GM18499 (cell line): Measurements from ENCODE around the gene LGALS14.
"Not testable (repeated sequence)": the region's sequence is repeated elsewhere in the genome, so short reads cannot be mapped to it uniquely, and the experiment has no call there.

ENCODE experiments used
- ATAC-seq: cut with Tn5 transposase; IDR thresholded peaks from one replicate; pipeline ENCODE4 v1.9.1; 2021; ENCODE audit warnings: moderate number of reproducible peaks; ENCODE audit not compliant: insufficient read depth, unreplicated experiment

The LGALS14 gene

GRCh38 chr19:39704181-39705044 is at the start of gene LGALS14:
Gene LGALS14, plus strand, starts transcription at chr19:39704481. Its CDS starts 48 bp downstream, at chr19:39704529.
- no peak for ATAC-seq

- no peak for ATAC-seq
These were observed 48.7 kb upstream of the LGALS14 start, which contains the start of gene LGALS16 for GRCh38 chr19:39655613-39656012. Gene LGALS16, plus strand, starts transcription at chr19:39655913. Its CDS starts 49 bp downstream, at chr19:39655962.

GRCh38 chr19:39659791-39660190 is 44.5 kb upstream of the LGALS14 start:
- no peak for ATAC-seq

GRCh38 chr19:39660661-39661060 is 43.6 kb upstream of the LGALS14 start:
- no peak for ATAC-seq

- no peak for ATAC-seq
These were observed 42.7 kb upstream of the LGALS14 start for GRCh38 chr19:39661565-39661964.

GRCh38 chr19:39669860-39670259 is 34.4 kb upstream of the LGALS14 start:
- not testable (repeated sequence) for ATAC-seq

- no peak for ATAC-seq
These were observed 33.3 kb upstream of the LGALS14 start for GRCh38 chr19:39670998-39671397.

GRCh38 chr19:39671739-39672363 is 32.4 kb upstream of the LGALS14 start:
- no peak for ATAC-seq

GRCh38 chr19:39672473-39672872 is 31.8 kb upstream of the LGALS14 start:
- no peak for ATAC-seq

GRCh38 chr19:39673862-39674261 is 30.4 kb upstream of the LGALS14 start:
- not testable (repeated sequence) for ATAC-seq

- no peak for ATAC-seq
These were observed 28.3 kb upstream of the LGALS14 start for GRCh38 chr19:39676004-39676403.

GRCh38 chr19:39677961-39678889 is 26.1 kb upstream of the LGALS14 start:
- no peak for ATAC-seq

- no peak for ATAC-seq
These were observed 25.1 kb upstream of the LGALS14 start for GRCh38 chr19:39679056-39679790.

GRCh38 chr19:39679791-39680168 is 24.5 kb upstream of the LGALS14 start:
- no peak for ATAC-seq

- no peak for ATAC-seq
These were observed 23.7 kb upstream of the LGALS14 start for GRCh38 chr19:39680593-39680992.

GRCh38 chr19:39681416-39681815 is 22.9 kb upstream of the LGALS14 start:
- ATAC-seq, result no peak

- ATAC-seq, result no peak
These were observed 20.0 kb upstream of the LGALS14 start for GRCh38 chr19:39684267-39684666.

- ATAC-seq, result no peak
These were observed 17.5 kb upstream of the LGALS14 start for GRCh38 chr19:39686739-39687138.

GRCh38 chr19:39688637-39689036 is 15.6 kb upstream of the LGALS14 start:
- not testable (repeated sequence) for ATAC-seq

- ATAC-seq, result no peak
These were observed 12.1 kb upstream of the LGALS14 start for GRCh38 chr19:39692166-39692565.
